GM18520 (cell line): Measurements from ENCODE around the gene GFRA1.
"Not testable (repeated sequence)": the region's sequence is repeated elsewhere in the genome, so short reads cannot be mapped to it uniquely, and the experiment has no call there.

Source experiments
- ATAC-seq: cut with Tn5 transposase; IDR thresholded peaks from one replicate; pipeline ENCODE4 v1.9.1; 2021; ENCODE audit not compliant: unreplicated experiment

The GFRA1 gene

GRCh38 chr10:116076621-116077020, 196.4 kb downstream of the GFRA1 start:
- ATAC-seq = no peak

- no peak for ATAC-seq
These were observed 199.5 kb downstream of the GFRA1 start for GRCh38 chr10:116073510-116073909.

GRCh38 chr10:116073001-116073400, 200.0 kb downstream of the GFRA1 start:
- ATAC-seq = no peak

- ATAC-seq = no peak
These were observed 201.4 kb downstream of the GFRA1 start for GRCh38 chr10:116071453-116072148.

- no peak for ATAC-seq
These were observed 202.2 kb downstream of the GFRA1 start for GRCh38 chr10:116070743-116071320.

- ATAC-seq = no peak
These were observed 203.2 kb downstream of the GFRA1 start for GRCh38 chr10:116069856-116070255.

- no peak for ATAC-seq
These were observed 205.2 kb downstream of the GFRA1 start for GRCh38 chr10:116067825-116068224.

- no peak for ATAC-seq
These were observed 209.9 kb downstream of the GFRA1 start for GRCh38 chr10:116063107-116063506.

- ATAC-seq = no peak
These were observed 212.1 kb downstream of the GFRA1 start for GRCh38 chr10:116060864-116061263.

- no peak for ATAC-seq
These were observed 213.7 kb downstream of the GFRA1 start for GRCh38 chr10:116059320-116059719.

GRCh38 chr10:116056445-116057293, 216.3 kb downstream of the GFRA1 start:
- no peak for ATAC-seq

- no peak for ATAC-seq
These were observed 217.1 kb downstream of the GFRA1 start for GRCh38 chr10:116055917-116056252.

GRCh38 chr10:116055252-116055916, 217.6 kb downstream of the GFRA1 start:
- no peak for ATAC-seq

GRCh38 chr10:116053910-116054309, 219.1 kb downstream of the GFRA1 start:
- no peak for ATAC-seq

- ATAC-seq = not testable (repeated sequence)
These were observed 219.8 kb downstream of the GFRA1 start for GRCh38 chr10:116053009-116053730.

- not testable (repeated sequence) for ATAC-seq
These were observed 220.5 kb downstream of the GFRA1 start for GRCh38 chr10:116052522-116052921.

GRCh38 chr10:116049974-116050304, 223.1 kb downstream of the GFRA1 start:
- ATAC-seq = no peak

- no peak for ATAC-seq
These were observed 223.6 kb downstream of the GFRA1 start for GRCh38 chr10:116049158-116049973.

GRCh38 chr10:116045366-116046356, 227.3 kb downstream of the GFRA1 start:
- no peak for ATAC-seq
